RWPE2 (cell line): Measurements from ENCODE around the gene CCNDBP1.
"Not testable (repeated sequence)": the region's sequence is repeated elsewhere in the genome, so short reads cannot be mapped to it uniquely, and the experiment has no call there.

Experiments
- ATAC-seq: fragments of 200-7000 bp; cut with Tn5 transposase; 3 replicates; pipeline ENCODE4 v1.9.1; 2021; ENCODE audit warnings: low read depth
- DNase-seq: peaks from one replicate; pipeline ENCODE4 v3.0.0-alpha.2; 2020; ENCODE audit warnings: low spot score
- H3K27ac ChIP-seq: fragments of 450-650 bp; 2 replicates; pipeline ENCODE4 v1.5.1; 2017; ENCODE audit warnings: mild to moderate bottlenecking; ENCODE audit not compliant: poor library complexity, severe bottlenecking
- H3K27me3 ChIP-seq: fragments of 250-450 bp; sonication (Bioruptor Pico); 2 replicates; pipeline ENCODE4 v1.5.1; 2021; ENCODE audit warnings: mild to moderate bottlenecking, moderate library complexity; ENCODE audit not compliant: insufficient read depth, poor library complexity, severe bottlenecking
- H3K36me3 ChIP-seq: fragments of 250-450 bp; sonication (Bioruptor Pico); 2 replicates; pipeline ENCODE4 v1.5.1; 2020; ENCODE audit warnings: low read depth, mild to moderate bottlenecking, moderate library complexity
- H3K4me1 ChIP-seq: fragments of 250-450 bp; sonication (Bioruptor Pico); 2 replicates; pipeline ENCODE4 v1.5.1; 2021; ENCODE audit warnings: mild to moderate bottlenecking, moderate library complexity; ENCODE audit not compliant: insufficient read depth, poor library complexity, severe bottlenecking
- H3K4me3 ChIP-seq: fragments of 250-450 bp; sonication (Bioruptor Pico); 2 replicates; pipeline ENCODE4 v1.5.1; 2021; ENCODE audit warnings: mild to moderate bottlenecking, moderate library complexity; ENCODE audit not compliant: severe bottlenecking
- H3K9me3 ChIP-seq: fragments of 250-450 bp; sonication (Bioruptor Pico); 2 replicates; pipeline ENCODE4 v1.5.1; 2021; ENCODE audit warnings: mild to moderate bottlenecking, moderate library complexity; ENCODE audit not compliant: severe bottlenecking
- CTCF ChIP-seq: fragments of 450-650 bp; IDR thresholded peaks from one replicate; pipeline ENCODE4 v1.5.1; 2017; ENCODE audit warnings: mild to moderate bottlenecking, moderate library complexity; ENCODE audit not compliant: poor library complexity, severe bottlenecking

CCNDBP1 gene

GRCh38 chr15:43168192-43169107, 16.8 kb upstream of the CCNDBP1 start:
- peaks cover 54% of the 10 kb centered on the region for H3K36me3 ChIP-seq
- peaks cover 5% of the 10 kb centered on the region for H3K9me3 ChIP-seq
- H3K27me3 ChIP-seq = no peaks in the 10 kb centered on the region
- no peak for DNase-seq
- peaks cover 26% of the 10 kb centered on the region for H3K4me1 ChIP-seq
- H3K4me3 ChIP-seq = no peak overlapping the region
- TF ChIP-seq CTCF = no peak
- peak; percentile 92 for ATAC-seq
- peak overlapping the region; percentile 37 for H3K27ac ChIP-seq

GRCh38 chr15:43169888-43170287, 15.3 kb upstream of the CCNDBP1 start:
- Histone ChIP-seq H3K27ac (no peak overlapping the region), H3K27me3 (no peaks in the 10 kb centered on the region), H3K9me3 (peaks cover 5% of the 10 kb centered on the region), H3K4me3 (no peak overlapping the region), H3K36me3 (peaks cover 52% of the 10 kb centered on the region), H3K4me1 (peaks cover 26% of the 10 kb centered on the region)
- no peak for DNase-seq
- ATAC-seq = 0 out of 3 replicates have a peak, but pooled peaks have one; percentile 23
- no peak for TF ChIP-seq CTCF

GRCh38 chr15:43175656-43176309, 9.4 kb upstream of the CCNDBP1 start:
- not testable (repeated sequence) for H3K27ac ChIP-seq, DNase-seq, H3K9me3 ChIP-seq, H3K4me1 ChIP-seq, H3K27me3 ChIP-seq, H3K4me3 ChIP-seq, ATAC-seq
- H3K36me3 ChIP-seq = peaks cover 35% of the 10 kb centered on the region

GRCh38 chr15:43177147-43177546, 8.1 kb upstream of the CCNDBP1 start:
- not testable (repeated sequence) for H3K27me3 ChIP-seq, H3K9me3 ChIP-seq, H3K4me3 ChIP-seq, H3K27ac ChIP-seq, H3K4me1 ChIP-seq, DNase-seq, ATAC-seq
- peaks cover 30% of the 10 kb centered on the region for H3K36me3 ChIP-seq

- DNase-seq = no peak
- no peaks in the 10 kb centered on the region for H3K9me3 ChIP-seq
- H3K27ac ChIP-seq = no peak overlapping the region
- no peaks in the 10 kb centered on the region for H3K27me3 ChIP-seq
- H3K4me1 ChIP-seq = no peaks in the 10 kb centered on the region
- H3K36me3 ChIP-seq = peaks cover 10% of the 10 kb centered on the region
- TF ChIP-seq CTCF = no peak
- no peak overlapping the region for H3K4me3 ChIP-seq
- no peak for ATAC-seq
These were observed 1.9 kb upstream of the CCNDBP1 start for GRCh38 chr15:43183270-43183669.
